PFSK-1 (cell line): ENCODE data around the gene MYCT1.

Source experiments
- FOXP2 ChIP-seq: optimal IDR thresholded peaks from 2 replicates; pipeline ENCODE3; 2011; ENCODE audit warnings: borderline replicate concordance, control low read depth, inconsistent platforms; ENCODE audit not compliant: insufficient read depth; ENCODE audit errors: extremely low read length, extremely low read depth
- POLR2AphosphoS5 ChIP-seq: IDR thresholded peaks from 2 replicates; pipeline ENCODE4 v1.6.1; 2012; ENCODE audit warnings: low read depth, mild to moderate bottlenecking, control low read depth, low read length, moderate library complexity
- SIN3A ChIP-seq: IDR thresholded peaks from 2 replicates; pipeline ENCODE4 v1.6.1; 2012; ENCODE audit warnings: mild to moderate bottlenecking, low read length, moderate library complexity, borderline replicate concordance; ENCODE audit not compliant: insufficient read depth
- TAF1 ChIP-seq: IDR thresholded peaks from 2 replicates; pipeline ENCODE4 v1.6.1; 2012; ENCODE audit warnings: low read length, control low read depth, borderline replicate concordance; ENCODE audit not compliant: insufficient read depth
- TF ChIP-seq, protein P1 (sequence below), 2 experiments: IDR thresholded peaks; 2 replicates each; pipeline versions ENCODE4 v1.6.1 to v1.8.0; 2011 to 2012; ENCODE audit warnings: low read depth in 2 of 2, low read length in 2 of 2, control low read depth in 1 of 2, inconsistent platforms in 1 of 2, mild to moderate bottlenecking in 1 of 2, moderate library complexity in 1 of 2; ENCODE audit not compliant: insufficient read depth in 1 of 2

DNA sequence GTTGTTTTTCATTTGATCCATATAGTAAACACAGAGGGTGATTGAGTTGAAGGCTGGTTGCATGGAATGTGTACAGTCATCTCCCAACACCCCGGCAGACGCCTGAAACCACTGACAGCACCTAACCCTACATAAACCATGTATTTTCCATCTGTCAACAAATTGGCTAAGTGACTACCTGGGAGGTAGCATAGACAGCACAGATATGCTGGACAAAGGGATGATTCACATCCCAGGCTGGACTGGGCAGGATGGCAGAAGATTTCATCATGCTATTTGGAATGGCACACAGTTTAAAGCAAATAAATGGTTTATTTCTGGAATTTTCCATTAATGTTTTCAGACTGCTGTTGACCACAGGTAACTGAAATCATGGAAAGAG lies 48.5 kb downstream of the MYCT1 start:
- no peak for TF ChIP-seq SIN3A
- no peak for TF ChIP-seq TAF1
- no peak for TF ChIP-seq POLR2AphosphoS5
- TF ChIP-seq, protein P1, sequence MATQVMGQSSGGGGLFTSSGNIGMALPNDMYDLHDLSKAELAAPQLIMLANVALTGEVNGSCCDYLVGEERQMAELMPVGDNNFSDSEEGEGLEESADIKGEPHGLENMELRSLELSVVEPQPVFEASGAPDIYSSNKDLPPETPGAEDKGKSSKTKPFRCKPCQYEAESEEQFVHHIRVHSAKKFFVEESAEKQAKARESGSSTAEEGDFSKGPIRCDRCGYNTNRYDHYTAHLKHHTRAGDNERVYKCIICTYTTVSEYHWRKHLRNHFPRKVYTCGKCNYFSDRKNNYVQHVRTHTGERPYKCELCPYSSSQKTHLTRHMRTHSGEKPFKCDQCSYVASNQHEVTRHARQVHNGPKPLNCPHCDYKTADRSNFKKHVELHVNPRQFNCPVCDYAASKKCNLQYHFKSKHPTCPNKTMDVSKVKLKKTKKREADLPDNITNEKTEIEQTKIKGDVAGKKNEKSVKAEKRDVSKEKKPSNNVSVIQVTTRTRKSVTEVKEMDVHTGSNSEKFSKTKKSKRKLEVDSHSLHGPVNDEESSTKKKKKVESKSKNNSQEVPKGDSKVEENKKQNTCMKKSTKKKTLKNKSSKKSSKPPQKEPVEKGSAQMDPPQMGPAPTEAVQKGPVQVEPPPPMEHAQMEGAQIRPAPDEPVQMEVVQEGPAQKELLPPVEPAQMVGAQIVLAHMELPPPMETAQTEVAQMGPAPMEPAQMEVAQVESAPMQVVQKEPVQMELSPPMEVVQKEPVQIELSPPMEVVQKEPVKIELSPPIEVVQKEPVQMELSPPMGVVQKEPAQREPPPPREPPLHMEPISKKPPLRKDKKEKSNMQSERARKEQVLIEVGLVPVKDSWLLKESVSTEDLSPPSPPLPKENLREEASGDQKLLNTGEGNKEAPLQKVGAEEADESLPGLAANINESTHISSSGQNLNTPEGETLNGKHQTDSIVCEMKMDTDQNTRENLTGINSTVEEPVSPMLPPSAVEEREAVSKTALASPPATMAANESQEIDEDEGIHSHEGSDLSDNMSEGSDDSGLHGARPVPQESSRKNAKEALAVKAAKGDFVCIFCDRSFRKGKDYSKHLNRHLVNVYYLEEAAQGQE (IDR thresholded peaks at IDR 0.05; ENCODE audit: insufficient read depth in 1 of 2, low read depth in 2 of 2, low read length in 2 of 2), result no peak
- no peak for TF ChIP-seq FOXP2
